Stimulated activated CD4-positive, alpha-beta T cell treated with anti-CD3 and anti-CD28 coated beads, Interleukin-2, amount 100 ng/mL, for 24 hours (primary cell): ENCODE measurements around the gene TRAPPC3L.
"Not testable (repeated sequence)": the region's sequence is repeated elsewhere in the genome, so short reads cannot be mapped to it uniquely, and the experiment has no call there.

ENCODE experiments used
- DNase-seq, 2 donors: peaks; one replicate each; pipeline ENCODE4 v3.0.0-alpha.2; 2020

TRAPPC3L gene

GRCh38 chr6:116512734-116513133 is 32.8 kb downstream of the TRAPPC3L start:
- DNase-seq: no peak

- DNase-seq: no peak
Measured at GRCh38 chr6:116512111-116512559, 33.3 kb downstream of the TRAPPC3L start.

GRCh38 chr6:116511424-116512110 is 33.9 kb downstream of the TRAPPC3L start, which contains the start of gene CALHM5:
TSS of gene CALHM5 (plus strand) at chr6:116511639. CDS start at chr6:116511697, 58 bp downstream.
- no peak for DNase-seq

GRCh38 chr6:116508527-116508926 is 37.0 kb downstream of the TRAPPC3L start:
- DNase-seq: no peak

- no peak for DNase-seq
Measured at GRCh38 chr6:116507324-116507723, 38.2 kb downstream of the TRAPPC3L start.

- DNase-seq: no peak
Measured at GRCh38 chr6:116500969-116501433, 44.5 kb downstream of the TRAPPC3L start.

GRCh38 chr6:116497113-116497676 is 48.3 kb downstream of the TRAPPC3L start:
- DNase-seq: no peak

- not testable (repeated sequence) for DNase-seq
Measured at GRCh38 chr6:116495161-116495560, 50.3 kb downstream of the TRAPPC3L start.

- no peak for DNase-seq
Measured at GRCh38 chr6:116492331-116493067, 53.0 kb downstream of the TRAPPC3L start.

- DNase-seq: no peak
Measured at GRCh38 chr6:116491610-116492330, 53.7 kb downstream of the TRAPPC3L start.

GRCh38 chr6:116485559-116486184 is 59.8 kb downstream of the TRAPPC3L start:
- DNase-seq: no peak

- DNase-seq: no peak
Measured at GRCh38 chr6:116483616-116484015, 61.9 kb downstream of the TRAPPC3L start.

GRCh38 chr6:116482780-116483179 is 62.7 kb downstream of the TRAPPC3L start:
- no peak for DNase-seq

GRCh38 chr6:116476002-116476678 is 69.3 kb downstream of the TRAPPC3L start:
- DNase-seq: no peak

- DNase-seq: no peak
Measured at GRCh38 chr6:116475141-116475540, 70.3 kb downstream of the TRAPPC3L start.

GRCh38 chr6:116472706-116473105 is 72.8 kb downstream of the TRAPPC3L start:
- DNase-seq: no peak

GRCh38 chr6:116471531-116471930 is 74.0 kb downstream of the TRAPPC3L start:
- DNase-seq: no peak

GRCh38 chr6:116468293-116468692 is 77.2 kb downstream of the TRAPPC3L start:
- no peak for DNase-seq

GRCh38 chr6:116467514-116467913 is 78.0 kb downstream of the TRAPPC3L start:
- DNase-seq: no peak

- no peak for DNase-seq
Measured at GRCh38 chr6:116467096-116467495, 78.4 kb downstream of the TRAPPC3L start.

GRCh38 chr6:116465246-116465645 is 80.2 kb downstream of the TRAPPC3L start:
- DNase-seq: peak in 1 of 2 donors; percentile 2

GRCh38 chr6:116463301-116463700 is 82.2 kb downstream of the TRAPPC3L start:
- DNase-seq: no peak
